ENCODE results near the gene KCNC4. TPM values are rescaled to one million over a fixed set of nuclear protein-coding genes. Genes with fewer than 3 reads are reported as not detected.
A peak's percentile ranks its signal among the peaks of the same experiment; 100 is the strongest.

KCNC4 gene
- 8.0 TPM for polyA plus RNA-seq (2013, experiment 1 of 2)
- 5.8 TPM for polyA plus RNA-seq (2013, experiment 2 of 2)

DNA sequence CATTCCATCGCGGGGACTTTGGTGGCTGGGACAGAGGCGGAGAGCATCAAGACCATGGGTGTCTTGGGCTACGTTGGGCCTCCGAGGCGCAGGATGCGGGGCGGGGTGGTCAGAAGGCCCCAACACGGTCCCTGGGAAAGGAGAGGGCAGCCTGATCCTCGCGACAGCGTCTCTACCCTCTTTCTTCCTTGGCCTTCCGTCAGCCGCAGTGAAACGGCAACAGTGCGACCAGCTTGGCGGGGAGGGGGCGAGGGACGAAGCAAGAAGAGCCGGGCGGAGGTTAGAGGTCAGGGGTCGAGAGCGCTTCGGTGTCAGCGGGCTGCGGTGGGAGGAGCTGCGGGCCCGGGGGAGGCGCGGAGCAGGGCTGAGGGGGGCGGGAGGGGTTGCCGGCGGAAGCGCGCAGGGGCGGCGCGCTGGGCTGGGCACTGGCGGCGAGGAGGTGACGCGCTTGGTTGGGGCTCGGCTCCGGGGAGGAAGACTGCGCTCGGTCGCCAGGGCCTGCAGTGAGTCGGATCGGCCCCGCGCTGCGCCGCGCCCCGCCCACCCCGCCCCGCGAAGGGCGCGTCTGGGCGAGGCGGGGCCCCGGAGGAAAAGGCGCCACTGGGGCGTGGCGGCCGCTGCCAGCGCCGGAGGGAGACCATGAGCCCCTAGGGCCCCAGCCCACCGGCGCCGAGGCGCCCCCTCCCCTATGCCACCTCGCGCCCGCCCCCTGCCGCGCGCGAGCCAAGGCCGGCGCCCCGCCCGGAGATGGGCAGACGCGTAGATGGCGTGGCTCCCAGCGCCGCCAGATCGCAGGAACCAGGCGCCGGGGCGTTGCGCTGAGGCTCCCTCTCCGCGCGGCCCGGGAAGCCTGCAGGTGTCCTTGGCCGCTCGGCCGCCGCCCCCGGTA, at the start of gene KCNC4:
Gene KCNC4, plus strand, starts transcription at position 600 of the 889 bp plus-strand sequence. CDS start 1,186 bp downstream, outside the sequence.
- Histone ChIP-seq H3K4me1 (ENCODE audit: control insufficient read depth, insufficient read depth, low read length, poor library complexity, severe bottlenecking) (peaks cover 11% of the 10 kb centered on the region), H3K27ac (ENCODE audit: low read depth, low read length, severe bottlenecking) (peak within 1 kb of the TSS; percentile 49), H3K36me3 (ENCODE audit: control insufficient read depth, insufficient read depth, low read length) (no peaks in the 10 kb centered on the region), H3K9me3 (ENCODE audit: control insufficient read depth, low read length) (no peaks in the 10 kb centered on the region), H3K4me3 (ENCODE audit: extremely low read depth, insufficient read depth, low read length, poor library complexity, severe bottlenecking) (peak within 1 kb of the TSS; percentile 58)
- 1% methylated on average over 71 to 78 of the region's 103 CpGs for WGBS, 2 experiments (ENCODE audit: insufficient coverage in 2 of 2)

DNA sequence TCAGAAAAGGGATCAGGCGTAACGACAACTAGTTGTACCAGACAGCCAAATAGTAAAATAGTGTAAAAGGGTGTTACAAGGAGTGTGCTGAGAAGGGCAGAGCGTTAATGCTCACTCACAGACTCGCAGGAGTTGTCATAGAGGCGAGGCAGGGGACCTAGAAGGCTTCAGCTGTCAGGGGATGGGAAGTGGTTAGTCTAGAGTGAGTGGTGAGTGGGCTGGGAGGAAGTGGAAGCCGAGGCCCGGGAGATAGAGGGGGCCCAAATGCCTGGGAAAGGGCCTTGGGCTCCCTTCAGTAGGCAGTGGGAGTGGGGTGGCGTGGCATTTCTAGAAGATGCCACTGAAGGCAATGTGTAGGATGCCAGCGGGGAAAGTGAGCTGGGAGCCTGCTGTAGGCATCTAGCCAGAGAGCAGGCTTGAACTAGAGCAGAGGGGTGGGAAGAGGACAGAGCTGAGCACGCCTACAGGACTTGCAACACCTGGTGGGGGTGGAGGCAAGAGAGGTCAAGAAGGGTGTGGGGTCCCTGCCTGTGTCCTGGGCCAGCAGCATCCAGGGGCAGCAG, 49.5 kb upstream of the KCNC4 start:
- Histone ChIP-seq H3K4me3 (ENCODE audit: extremely low read depth, insufficient read depth, low read length, poor library complexity, severe bottlenecking) (no peak overlapping the region), H3K27ac (ENCODE audit: low read depth, low read length, severe bottlenecking) (no peak overlapping the region), H3K9me3 (ENCODE audit: control insufficient read depth, low read length) (no peaks in the 10 kb centered on the region), H3K4me1 (ENCODE audit: control insufficient read depth, insufficient read depth, low read length, poor library complexity, severe bottlenecking) (no peaks in the 10 kb centered on the region), H3K36me3 (ENCODE audit: control insufficient read depth, insufficient read depth, low read length) (no peaks in the 10 kb centered on the region)
- 77 to 82% methylated on average over 10 of the region's 10 CpGs for WGBS, 2 experiments (ENCODE audit: insufficient coverage in 2 of 2)

GRCh38 chr1:110161165-110161564, 48.9 kb upstream of the KCNC4 start:
- WGBS, 2 experiments (ENCODE audit: insufficient coverage in 2 of 2), result 87 to 100% methylated on average over 2 to 3 of the region's 3 CpGs
- H3K4me3 ChIP-seq (ENCODE audit: extremely low read depth, insufficient read depth, low read length, poor library complexity, severe bottlenecking), result no peak overlapping the region
- H3K4me1 ChIP-seq (ENCODE audit: control insufficient read depth, insufficient read depth, low read length, poor library complexity, severe bottlenecking), result no peaks in the 10 kb centered on the region
- H3K9me3 ChIP-seq (ENCODE audit: control insufficient read depth, low read length), result no peaks in the 10 kb centered on the region
- no peak overlapping the region for H3K27ac ChIP-seq (ENCODE audit: low read depth, low read length, severe bottlenecking)
- H3K36me3 ChIP-seq (ENCODE audit: control insufficient read depth, insufficient read depth, low read length), result no peaks in the 10 kb centered on the region

- Histone ChIP-seq H3K4me3 (ENCODE audit: extremely low read depth, insufficient read depth, low read length, poor library complexity, severe bottlenecking) (no peak overlapping the region), H3K9me3 (ENCODE audit: control insufficient read depth, low read length) (no peaks in the 10 kb centered on the region), H3K36me3 (ENCODE audit: control insufficient read depth, insufficient read depth, low read length) (no peaks in the 10 kb centered on the region), H3K27ac (ENCODE audit: low read depth, low read length, severe bottlenecking) (no peak overlapping the region), H3K4me1 (ENCODE audit: control insufficient read depth, insufficient read depth, low read length, poor library complexity, severe bottlenecking) (no peaks in the 10 kb centered on the region)
- 93 to 94% methylated on average over 7 to 10 of the region's 11 CpGs for WGBS, 2 experiments (ENCODE audit: insufficient coverage in 2 of 2)
Measured at GRCh38 chr1:110161849-110162248, 48.3 kb upstream of the KCNC4 start.

DNA sequence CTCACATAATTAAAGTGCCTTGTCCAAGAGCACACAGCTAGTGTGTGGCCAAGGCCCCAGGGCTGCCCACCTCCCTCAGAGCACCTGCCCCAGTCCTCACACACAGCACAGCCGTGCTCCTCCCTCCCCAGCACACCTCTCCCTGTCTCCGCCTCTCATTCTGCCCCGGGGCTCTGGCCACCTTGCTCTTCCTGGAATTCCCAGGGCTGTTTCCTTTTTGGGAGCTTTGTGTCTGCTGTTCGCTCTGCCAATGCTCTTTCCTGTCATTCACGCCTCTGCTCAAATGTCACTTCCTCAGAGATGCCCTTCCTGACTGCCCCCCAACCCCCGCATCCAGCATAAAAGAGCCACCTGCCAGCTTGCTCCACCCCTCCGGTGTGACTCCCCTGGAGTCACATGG, 46.5 kb upstream of the KCNC4 start:
- Histone ChIP-seq H3K4me1 (ENCODE audit: control insufficient read depth, insufficient read depth, low read length, poor library complexity, severe bottlenecking) (no peaks in the 10 kb centered on the region), H3K9me3 (ENCODE audit: control insufficient read depth, low read length) (peaks cover under 1% of the 10 kb centered on the region), H3K4me3 (ENCODE audit: extremely low read depth, insufficient read depth, low read length, poor library complexity, severe bottlenecking) (no peak overlapping the region), H3K36me3 (ENCODE audit: control insufficient read depth, insufficient read depth, low read length) (no peaks in the 10 kb centered on the region), H3K27ac (ENCODE audit: low read depth, low read length, severe bottlenecking) (no peak overlapping the region)
- WGBS, 2 experiments (ENCODE audit: insufficient coverage in 2 of 2), result 66 to 70% methylated on average over 5 to 7 of the region's 7 CpGs

DNA sequence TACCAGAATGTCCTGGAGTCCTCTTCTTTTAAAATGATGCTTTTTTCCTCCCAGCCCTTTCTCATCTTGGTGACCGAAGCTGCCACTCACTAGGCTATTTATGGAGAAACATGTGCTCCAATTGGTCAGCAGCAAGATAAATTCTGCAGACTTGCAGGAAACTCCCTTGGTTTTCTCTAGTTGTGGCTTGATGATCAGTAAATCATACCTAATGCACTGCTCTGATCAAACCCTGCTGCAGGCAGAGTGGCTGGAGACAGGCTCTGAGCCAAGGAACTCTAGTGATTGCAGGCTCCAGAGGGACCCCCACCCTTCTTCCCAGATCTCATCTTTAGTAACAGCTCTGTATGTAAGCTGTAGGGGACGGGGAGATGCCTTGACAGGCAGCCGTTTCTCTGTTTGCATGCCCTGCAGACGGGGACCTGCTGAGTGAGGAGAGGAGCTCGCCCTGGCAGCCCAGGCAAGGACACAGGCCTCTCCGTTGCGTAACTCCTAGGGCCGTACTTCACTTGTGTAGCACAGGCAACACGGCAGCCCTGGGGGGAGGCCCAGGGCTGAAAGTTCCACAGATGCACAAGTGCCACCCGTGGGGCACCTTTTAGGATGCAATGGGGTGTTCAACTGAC, 45.3 kb upstream of the KCNC4 start:
- no peaks in the 10 kb centered on the region for H3K36me3 ChIP-seq (ENCODE audit: control insufficient read depth, insufficient read depth, low read length)
- no peak overlapping the region for H3K27ac ChIP-seq (ENCODE audit: low read depth, low read length, severe bottlenecking)
- H3K9me3 ChIP-seq (ENCODE audit: control insufficient read depth, low read length), result peaks cover 4% of the 10 kb centered on the region
- H3K4me3 ChIP-seq (ENCODE audit: extremely low read depth, insufficient read depth, low read length, poor library complexity, severe bottlenecking), result no peak overlapping the region
- H3K4me1 ChIP-seq (ENCODE audit: control insufficient read depth, insufficient read depth, low read length, poor library complexity, severe bottlenecking), result no peaks in the 10 kb centered on the region
- WGBS, 2 experiments (ENCODE audit: insufficient coverage in 2 of 2), result 69 to 73% methylated on average over 10 of the region's 10 CpGs

DNA sequence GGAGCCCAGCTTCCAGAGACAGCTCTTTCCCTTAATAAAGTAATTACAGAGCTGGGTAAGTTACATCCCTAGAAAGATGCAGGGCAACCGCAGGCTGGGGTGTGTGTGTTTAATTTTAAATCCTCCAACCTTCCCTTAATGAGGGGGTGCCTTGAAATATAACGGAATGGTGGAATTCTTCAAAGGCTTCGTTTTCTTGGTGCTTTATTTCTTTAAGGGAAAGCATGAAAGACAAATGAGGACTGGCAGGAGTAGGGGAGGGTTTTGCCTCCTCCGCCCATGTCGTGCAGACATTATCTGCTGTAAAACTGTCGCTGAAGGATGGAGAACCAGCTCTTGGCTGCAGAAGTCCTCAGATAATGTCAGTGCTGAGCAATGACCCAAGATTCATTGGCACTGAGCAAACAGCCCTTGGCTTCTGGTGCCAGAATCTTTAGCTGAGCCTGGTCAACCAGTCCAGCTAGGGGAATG, 44.3 kb upstream of the KCNC4 start:
- 83 to 95% methylated on average over 4 to 5 of the region's 6 CpGs for WGBS, 2 experiments (ENCODE audit: insufficient coverage in 2 of 2)

GRCh38 chr1:110166861-110167260, 43.3 kb upstream of the KCNC4 start:
- Histone ChIP-seq H3K27ac (ENCODE audit: low read depth, low read length, severe bottlenecking) (no peak overlapping the region), H3K9me3 (ENCODE audit: control insufficient read depth, low read length) (peaks cover 4% of the 10 kb centered on the region), H3K36me3 (ENCODE audit: control insufficient read depth, insufficient read depth, low read length) (no peaks in the 10 kb centered on the region), H3K4me3 (ENCODE audit: extremely low read depth, insufficient read depth, low read length, poor library complexity, severe bottlenecking) (no peak overlapping the region), H3K4me1 (ENCODE audit: control insufficient read depth, insufficient read depth, low read length, poor library complexity, severe bottlenecking) (peaks cover 4% of the 10 kb centered on the region)
- 86 to 87% methylated on average over 11 of the region's 11 CpGs for WGBS, 2 experiments (ENCODE audit: insufficient coverage in 2 of 2)

More for the DNA sequence above, 44.3 kb upstream of the KCNC4 start:
- peaks cover 4% of the 10 kb centered on the region for H3K9me3 ChIP-seq (ENCODE audit: control insufficient read depth, low read length)
- no peaks in the 10 kb centered on the region for H3K4me1 ChIP-seq (ENCODE audit: control insufficient read depth, insufficient read depth, low read length, poor library complexity, severe bottlenecking)
- H3K4me3 ChIP-seq (ENCODE audit: extremely low read depth, insufficient read depth, low read length, poor library complexity, severe bottlenecking), result no peak overlapping the region
- H3K27ac ChIP-seq (ENCODE audit: low read depth, low read length, severe bottlenecking), result no peak overlapping the region
- H3K36me3 ChIP-seq (ENCODE audit: control insufficient read depth, insufficient read depth, low read length), result no peaks in the 10 kb centered on the region

DNA sequence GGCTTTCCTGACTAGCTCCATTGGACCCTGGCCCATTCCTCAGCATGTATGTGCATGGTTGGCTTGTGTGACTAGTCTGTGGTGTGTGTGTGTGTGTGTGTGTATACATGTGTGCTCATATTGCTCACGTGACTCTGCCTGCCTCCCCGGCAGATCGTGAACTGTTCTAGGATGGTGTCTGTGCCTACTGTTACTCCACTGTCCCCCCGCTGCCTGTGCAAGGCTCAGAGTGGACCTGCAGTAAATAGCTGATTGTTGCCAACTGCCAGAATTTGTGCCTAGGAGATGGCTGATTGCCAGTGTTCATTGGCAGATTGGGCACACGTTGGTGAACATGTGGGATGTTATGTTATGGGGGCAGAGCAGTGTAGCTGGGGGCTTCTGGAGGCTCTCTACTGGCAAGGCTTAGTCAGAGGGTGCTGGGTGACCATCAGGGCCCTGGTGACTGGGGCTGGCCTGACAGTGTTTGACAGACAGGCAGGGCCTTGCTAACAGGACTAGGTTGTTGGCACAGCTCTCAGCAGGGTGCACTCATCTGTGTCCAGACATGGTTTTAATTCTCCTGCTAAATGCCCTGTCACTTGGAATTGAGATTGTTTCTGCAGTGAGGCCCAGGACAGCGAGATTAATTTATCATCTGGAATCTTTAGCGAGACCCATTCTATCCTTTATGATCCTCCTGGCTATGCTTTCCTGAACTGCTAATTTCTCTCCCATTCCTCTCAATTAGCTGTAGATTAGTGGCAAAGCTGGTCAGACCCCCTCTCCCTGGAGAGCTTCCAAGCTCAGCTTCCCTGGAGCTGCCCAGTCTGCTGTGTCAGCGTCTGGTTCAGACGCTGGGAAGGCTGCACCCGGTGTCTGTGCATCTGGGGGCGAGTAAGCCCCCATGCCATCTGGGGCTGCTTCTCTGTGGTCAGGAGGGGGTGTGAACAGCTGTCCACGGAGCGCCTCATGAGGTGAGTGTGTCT, 39.1 kb upstream of the KCNC4 start:
- no peaks in the 10 kb centered on the region for H3K36me3 ChIP-seq (ENCODE audit: control insufficient read depth, insufficient read depth, low read length)
- no peak overlapping the region for H3K27ac ChIP-seq (ENCODE audit: low read depth, low read length, severe bottlenecking)
- no peak overlapping the region for H3K4me3 ChIP-seq (ENCODE audit: extremely low read depth, insufficient read depth, low read length, poor library complexity, severe bottlenecking)
- peaks cover 4% of the 10 kb centered on the region for H3K9me3 ChIP-seq (ENCODE audit: control insufficient read depth, low read length)
- peaks cover 31% of the 10 kb centered on the region for H3K4me1 ChIP-seq (ENCODE audit: control insufficient read depth, insufficient read depth, low read length, poor library complexity, severe bottlenecking)
- 89 to 91% methylated on average over 11 to 12 of the region's 13 CpGs for WGBS, 2 experiments (ENCODE audit: insufficient coverage in 2 of 2)

GRCh38 chr1:110172001-110172400, 38.1 kb upstream of the KCNC4 start:
- WGBS, 2 experiments (ENCODE audit: insufficient coverage in 2 of 2), result 79 to 95% methylated on average over 4 to 10 of the region's 10 CpGs
- Histone ChIP-seq H3K36me3 (ENCODE audit: control insufficient read depth, insufficient read depth, low read length) (no peaks in the 10 kb centered on the region), H3K27ac (ENCODE audit: low read depth, low read length, severe bottlenecking) (no peak overlapping the region)

More at GRCh38 chr1:110172001-110172400, 38.1 kb upstream of the KCNC4 start:
- H3K4me1 ChIP-seq (ENCODE audit: control insufficient read depth, insufficient read depth, low read length, poor library complexity, severe bottlenecking), result peaks cover 31% of the 10 kb centered on the region
- H3K9me3 ChIP-seq (ENCODE audit: control insufficient read depth, low read length), result peaks cover 4% of the 10 kb centered on the region
- H3K4me3 ChIP-seq (ENCODE audit: extremely low read depth, insufficient read depth, low read length, poor library complexity, severe bottlenecking), result no peak overlapping the region
